Vagina (tissue), 2 donors: ENCODE data around the gene NINJ2. TPM values are rescaled to one million over a fixed set of nuclear protein-coding genes. Genes with fewer than 3 reads are reported as not detected.

Experiments used
- DNase-seq, 2 donors: peaks; one replicate each; pipeline ENCODE4 v3.0.0-alpha.2; 2017; ENCODE audit errors: extremely low spot score in 2 of 2
- H3K27ac ChIP-seq: fragments of 200-600 bp; sonication (generic); one replicate; pipeline ENCODE4 v1.5.1; 2019
- H3K27me3 ChIP-seq: fragments of 200-600 bp; sonication (generic); one replicate; pipeline ENCODE4 v1.5.1; 2019
- H3K36me3 ChIP-seq, 2 donors: fragments of 200-600 bp; sonication (generic); one replicate each; pipeline ENCODE4 v1.5.1; 2017 to 2019
- H3K4me1 ChIP-seq: fragments of 200-600 bp; sonication (generic); one replicate; pipeline ENCODE4 v1.5.1; 2019
- H3K4me3 ChIP-seq, 2 donors: fragments of 200-600 bp; sonication (generic); 1 replicate in 1 of 2; 2 replicates in 1 of 2; pipeline ENCODE4 v1.5.1; 2016 to 2019
- H3K9me3 ChIP-seq: fragments of 200-600 bp; sonication (generic); one replicate; pipeline ENCODE4 v1.5.1; 2019
- CTCF ChIP-seq, 3 experiments: fragments of 450-650 bp in 2 of 3; fragments of 200-600 bp in 1 of 3; sonication (generic) in 1 of 3; IDR thresholded peaks; one replicate each; pipeline ENCODE4 v1.5.1; 2017 to 2019; ENCODE audit warnings: antibody characterized with exemption in 3 of 3, mild to moderate bottlenecking in 2 of 3, moderate library complexity in 2 of 3
- POLR2A ChIP-seq, 2 donors: fragments of 450-650 bp; IDR thresholded peaks; one replicate each; pipeline ENCODE4 v1.6.1; 2017; ENCODE audit warnings: antibody characterized with exemption in 2 of 2, mild to moderate bottlenecking in 2 of 2, moderate library complexity in 2 of 2
- POLR2AphosphoS5 ChIP-seq, 2 donors: sonication (generic); formaldehyde crosslinking; IDR thresholded peaks; one replicate each; pipeline ENCODE4 v1.9.0; 2017; ENCODE audit warnings: antibody characterized with exemption in 2 of 2, mild to moderate bottlenecking in 2 of 2, low read depth in 1 of 2; ENCODE audit not compliant: insufficient read depth in 1 of 2
- intact Hi-C: fragments of 100-400 bp; cut with DNase I; formaldehyde crosslinking; loops from one replicate; pipeline ENCODE4 v1.15.1; 2023
- total RNA-seq: library from RNA; depleted of rRNA; stranded (reverse); fragments of >200 nt; gene quantifications from one replicate; pipeline ENCODE4 v1.2.3, GENCODE V29; 2016

Gene NINJ2
- total RNA-seq, 1 donor from 2014 or later: 23.8 TPM

GRCh38 chr12:576615-577110 is 86.6 kb downstream of the NINJ2 start:
- TF ChIP-seq CTCF (IDR thresholded peaks at IDR 0.05) (no peak), POLR2AphosphoS5 (IDR thresholded peaks at IDR 0.05; ENCODE audit: insufficient read depth in 1 of 2, low read depth in 1 of 2) (no peak), POLR2A (IDR thresholded peaks at IDR 0.05) (no peak)
- intact Hi-C loops: no loop called here
- H3K9me3 ChIP-seq: no peaks in the 10 kb centered on the region
- H3K27ac ChIP-seq: peak overlapping the region; percentile 73
- no peaks in the 10 kb centered on the region for H3K27me3 ChIP-seq
- H3K4me1 ChIP-seq: peaks cover 48% of the 10 kb centered on the region
- DNase-seq: no peak
- H3K4me3 ChIP-seq: no peak overlapping the region
- no peaks in the 10 kb centered on the region for H3K36me3 ChIP-seq

- Histone ChIP-seq H3K4me1 (peaks cover 50% of the 10 kb centered on the region), H3K36me3 (no peaks in the 10 kb centered on the region), H3K27me3 (no peaks in the 10 kb centered on the region), H3K27ac (peak overlapping the region; percentile 73), H3K9me3 (no peaks in the 10 kb centered on the region), H3K4me3 (peak overlapping the region in 1 of 2 donors; percentile 1)
- peak in 1 of 2 donors; percentile 93 for DNase-seq
- TF ChIP-seq POLR2AphosphoS5 (IDR thresholded peaks at IDR 0.05; ENCODE audit: insufficient read depth in 1 of 2, low read depth in 1 of 2): peak in 1 of 2 donors; percentile 61
- peak; percentile 88 to 99 (median 98) for TF ChIP-seq CTCF (IDR thresholded peaks at IDR 0.05)
- no peak for TF ChIP-seq POLR2A (IDR thresholded peaks at IDR 0.05)
- intact Hi-C loops: no loop called here
These were observed 87.2 kb downstream of the NINJ2 start for GRCh38 chr12:575948-576614.

GRCh38 chr12:575129-575502 is 88.1 kb downstream of the NINJ2 start:
- H3K36me3 ChIP-seq: no peaks in the 10 kb centered on the region
- H3K27ac ChIP-seq: peak overlapping the region; percentile 73
- TF ChIP-seq CTCF (IDR thresholded peaks at IDR 0.05) (no peak), POLR2AphosphoS5 (IDR thresholded peaks at IDR 0.05; ENCODE audit: insufficient read depth in 1 of 2, low read depth in 1 of 2) (no peak), POLR2A (IDR thresholded peaks at IDR 0.05) (no peak)
- intact Hi-C loops: no loop called here
- H3K9me3 ChIP-seq: no peaks in the 10 kb centered on the region
- no peaks in the 10 kb centered on the region for H3K27me3 ChIP-seq
- no peak overlapping the region for H3K4me3 ChIP-seq
- no peak for DNase-seq
- H3K4me1 ChIP-seq: peaks cover 56% of the 10 kb centered on the region

- peak overlapping the region; percentile 73 for H3K27ac ChIP-seq
- no peak for DNase-seq
- no peak overlapping the region for H3K4me3 ChIP-seq
- intact Hi-C loops: no loop called here
- H3K27me3 ChIP-seq: no peaks in the 10 kb centered on the region
- TF ChIP-seq CTCF (IDR thresholded peaks at IDR 0.05) (no peak), POLR2AphosphoS5 (IDR thresholded peaks at IDR 0.05; ENCODE audit: insufficient read depth in 1 of 2, low read depth in 1 of 2) (no peak), POLR2A (IDR thresholded peaks at IDR 0.05) (no peak)
- H3K36me3 ChIP-seq: no peaks in the 10 kb centered on the region
- no peaks in the 10 kb centered on the region for H3K9me3 ChIP-seq
- peaks cover 60% of the 10 kb centered on the region for H3K4me1 ChIP-seq
These were observed 88.6 kb downstream of the NINJ2 start for GRCh38 chr12:574475-575128.

GRCh38 chr12:573232-573631 is 90.0 kb downstream of the NINJ2 start:
- intact Hi-C loops: no loop called here
- TF ChIP-seq POLR2A (IDR thresholded peaks at IDR 0.05): no peak
- Histone ChIP-seq H3K9me3 (no peaks in the 10 kb centered on the region), H3K4me1 (peaks cover 65% of the 10 kb centered on the region), H3K4me3 (no peak overlapping the region), H3K27ac (no peak overlapping the region), H3K27me3 (no peaks in the 10 kb centered on the region), H3K36me3 (no peaks in the 10 kb centered on the region)
- no peak for DNase-seq
